Right lobe of liver (tissue), 6 donors: ENCODE results near the gene APLP2. TPM values are rescaled to one million over a fixed set of nuclear protein-coding genes. Genes with fewer than 3 reads are reported as not detected.
"Not testable (repeated sequence)": the region's sequence is repeated elsewhere in the genome, so short reads cannot be mapped to it uniquely, and the experiment has no call there.

ENCODE experiments used
- ATAC-seq, 4 donors: fragments of 200-7000 bp; cut with Tn5 transposase; one replicate each; pipeline ENCODE4 v1.9.1; 2020; ENCODE audit warnings: mild to moderate bottlenecking in 4 of 4, moderate library complexity in 4 of 4
- DNase-seq, 3 donors: peaks; one replicate each; pipeline ENCODE4 v3.0.0-alpha.2; 2020
- H3K27ac ChIP-seq, 3 donors: fragments of 200-600 bp; one replicate each; pipeline ENCODE4 v1.8.0; 2022
- H3K27me3 ChIP-seq, 2 donors: fragments of 200-600 bp; one replicate each; pipeline ENCODE4 v1.8.0; 2022
- H3K36me3 ChIP-seq, 4 donors: fragments of 200-600 bp; sonication (generic) in 1 of 4; one replicate each; pipeline versions ENCODE4 v1.5.1 to v1.8.0; 2017 to 2022; ENCODE audit warnings: control low read depth in 1 of 4
- H3K4me1 ChIP-seq, 4 donors: fragments of 200-600 bp; sonication (generic) in 1 of 4; one replicate each; pipeline versions ENCODE4 v1.5.1 to v1.8.0; 2017 to 2022; ENCODE audit warnings: control low read depth in 1 of 4
- H3K4me3 ChIP-seq, 3 donors: fragments of 200-600 bp; one replicate each; pipeline ENCODE4 v1.8.0; 2022
- H3K9me3 ChIP-seq, 4 donors: fragments of 200-600 bp; sonication (generic) in 1 of 4; one replicate each; pipeline versions ENCODE4 v1.5.1 to v1.8.0; 2017 to 2022; ENCODE audit warnings: control low read depth in 1 of 4
- POLR2A ChIP-seq: fragments of 450-650 bp; IDR thresholded peaks from one replicate; pipeline ENCODE4 v1.6.1; 2017; ENCODE audit warnings: antibody characterized with exemption, mild to moderate bottlenecking
- WGBS: methylation state at CpG from one replicate; pipeline ENCODE4 v1.1.6; 2018; ENCODE audit warnings: low coverage, low lambda C conversion rate; ENCODE audit not compliant: insufficient coverage; ENCODE audit errors: missing lambda C conversion rate; 5-methylcytosine and 5-hydroxymethylcytosine counted together
- intact Hi-C, 2 donors: fragments of 100-400 bp; cut with DNase I; formaldehyde crosslinking; loops; one replicate each; pipeline versions ENCODE4 v1.11.2 to v1.14.1; 2022
- small RNA-seq, 2 experiments: library from RNA; depleted of rRNA; stranded (forward); fragments of <200 nt; gene quantifications; one replicate each; pipeline ENCODE3, GENCODE V24; 2016
- total RNA-seq, 6 experiments: library from RNA; depleted of rRNA in 2 of 6; stranded (reverse); fragments of >200 nt in 2 of 6; fragmentation: NEBNext Ultra II Directional in 3 of 6; extraction: Animal tissue kit (Norgen Biotek cat#: 25700) in 3 of 6; gene quantifications; one replicate each; pipeline versions ENCODE4 v1.1.0 to v1.2.4, GENCODE V29; 2016 to 2023
- TF ChIP-seq, protein P1 (sequence below), 4 donors: fragments of 200-600 bp in 3 of 4; fragments of 450-650 bp in 1 of 4; IDR thresholded peaks; one replicate each; pipeline versions ENCODE4 v1.5.1 to v1.8.0; 2016 to 2022; ENCODE audit warnings: antibody characterized with exemption in 4 of 4, mild to moderate bottlenecking in 2 of 4
- donor health status: DM: no; HTN: yes; CAD: no.
- donor health status: DM: no; HTN: no; CAD: no.
- donor health status: DM: no; HTN: no; CAD: no.
- donor health status: DM: no; HTN: yes; CAD: no.
- donor health status: DM: no; HTN: yes; CAD: no.

APLP2 gene
- total RNA-seq, 6 experiments from 2014 or later: 184 to 255 (median 252) TPM

DNA sequence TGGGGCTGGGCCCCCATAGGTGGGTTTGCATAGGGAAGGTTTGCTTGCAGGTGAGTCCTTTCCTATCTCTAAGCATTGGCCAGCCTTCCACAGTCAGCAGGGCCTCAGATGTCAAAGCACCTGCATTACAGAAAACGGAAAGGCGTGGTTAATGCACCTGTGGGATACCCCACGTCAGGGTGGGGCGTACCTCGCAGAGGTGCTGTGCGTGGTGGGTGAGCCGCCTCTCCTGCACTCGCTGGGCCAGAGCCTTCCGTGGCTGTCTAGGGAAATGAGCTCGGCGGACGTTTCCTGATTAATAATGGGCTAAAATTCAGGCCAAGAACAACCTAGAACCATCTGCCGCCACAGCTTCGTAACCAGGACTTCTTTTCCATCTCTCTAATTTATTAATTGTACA lies 122.2 kb downstream of the APLP2 start:
- no peaks in the 10 kb centered on the region for H3K36me3 ChIP-seq
- no peaks in the 10 kb centered on the region for H3K27me3 ChIP-seq
- H3K4me1 ChIP-seq: peaks cover 0 to 16% (median 5%) of the 10 kb centered on the region in 4 donors
- no peak for DNase-seq
- no peak for TF ChIP-seq POLR2A
- TF ChIP-seq, protein P1, sequence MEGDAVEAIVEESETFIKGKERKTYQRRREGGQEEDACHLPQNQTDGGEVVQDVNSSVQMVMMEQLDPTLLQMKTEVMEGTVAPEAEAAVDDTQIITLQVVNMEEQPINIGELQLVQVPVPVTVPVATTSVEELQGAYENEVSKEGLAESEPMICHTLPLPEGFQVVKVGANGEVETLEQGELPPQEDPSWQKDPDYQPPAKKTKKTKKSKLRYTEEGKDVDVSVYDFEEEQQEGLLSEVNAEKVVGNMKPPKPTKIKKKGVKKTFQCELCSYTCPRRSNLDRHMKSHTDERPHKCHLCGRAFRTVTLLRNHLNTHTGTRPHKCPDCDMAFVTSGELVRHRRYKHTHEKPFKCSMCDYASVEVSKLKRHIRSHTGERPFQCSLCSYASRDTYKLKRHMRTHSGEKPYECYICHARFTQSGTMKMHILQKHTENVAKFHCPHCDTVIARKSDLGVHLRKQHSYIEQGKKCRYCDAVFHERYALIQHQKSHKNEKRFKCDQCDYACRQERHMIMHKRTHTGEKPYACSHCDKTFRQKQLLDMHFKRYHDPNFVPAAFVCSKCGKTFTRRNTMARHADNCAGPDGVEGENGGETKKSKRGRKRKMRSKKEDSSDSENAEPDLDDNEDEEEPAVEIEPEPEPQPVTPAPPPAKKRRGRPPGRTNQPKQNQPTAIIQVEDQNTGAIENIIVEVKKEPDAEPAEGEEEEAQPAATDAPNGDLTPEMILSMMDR (IDR thresholded peaks at IDR 0.05): no peak
- H3K9me3 ChIP-seq: no peaks in the 10 kb centered on the region
- WGBS: 93% methylated on average over 3 of the region's 14 CpGs
- H3K4me3 ChIP-seq: no peak overlapping the region
- peak overlapping the region in 1 of 3 donors; percentile 18 for H3K27ac ChIP-seq
- intact Hi-C loops: no loop called here
- ATAC-seq: no peak

DNA sequence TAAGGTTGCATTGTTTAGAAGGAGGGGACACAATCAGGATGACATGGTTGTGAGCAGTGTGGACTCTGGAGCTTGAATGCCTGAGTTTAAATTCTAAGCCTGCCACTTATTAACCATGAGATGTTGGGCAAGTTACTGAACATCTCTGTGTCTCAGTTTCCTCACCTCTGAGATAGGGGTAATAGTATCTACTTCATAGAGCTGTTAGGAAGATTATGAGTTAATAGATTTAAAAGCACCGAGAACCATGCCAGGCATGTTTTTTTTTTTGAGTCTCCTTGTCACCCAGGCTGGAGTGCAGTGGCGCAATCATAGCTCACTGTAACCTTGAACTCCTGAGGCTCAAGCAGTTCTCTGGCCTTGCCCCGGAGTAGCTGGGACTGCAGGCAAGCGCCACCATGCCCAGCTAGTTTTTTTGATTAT lies 123.2 kb downstream of the APLP2 start:
- Histone ChIP-seq H3K9me3 (no peaks in the 10 kb centered on the region), H3K36me3 (no peaks in the 10 kb centered on the region), H3K27me3 (no peaks in the 10 kb centered on the region), H3K4me3 (no peak overlapping the region), H3K27ac (peak overlapping the region in 1 of 3 donors; percentile 36), H3K4me1 (peaks cover 0 to 16% (median 5%) of the 10 kb centered on the region in 4 donors)
- TF ChIP-seq POLR2A: no peak
- TF ChIP-seq, protein P1 (IDR thresholded peaks at IDR 0.05): no peak
- intact Hi-C loops: no loop called here
- ATAC-seq (peak; percentile 66 to 82 (median 79)), DNase-seq (no peak)
- 27% methylated on average over 4 of the region's 4 CpGs for WGBS

DNA sequence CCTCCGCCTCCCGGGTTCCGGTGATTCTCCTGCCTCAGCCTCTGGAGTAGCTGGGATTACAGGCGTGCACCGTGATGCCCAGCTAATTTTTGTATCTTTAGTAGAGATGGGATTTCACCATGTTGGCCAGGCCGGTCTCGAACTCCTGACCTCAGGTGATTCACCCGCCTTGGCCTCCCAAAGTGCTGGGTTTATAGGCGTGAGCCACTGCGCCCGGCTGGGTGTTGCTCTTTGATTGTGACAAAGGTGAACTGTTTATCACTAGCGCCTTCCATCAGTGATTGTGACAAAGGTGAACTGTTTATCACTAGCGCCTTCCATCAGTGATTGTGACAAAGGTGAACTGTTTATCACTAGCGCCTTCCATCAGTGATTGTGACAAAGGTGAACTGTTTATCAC lies 123.9 kb downstream of the APLP2 start:
- H3K4me3 ChIP-seq, DNase-seq, intact Hi-C loops, H3K27ac ChIP-seq, H3K36me3 ChIP-seq, ATAC-seq, H3K27me3 ChIP-seq, H3K9me3 ChIP-seq: not testable (repeated sequence)
- peaks cover 0 to 16% (median 5%) of the 10 kb centered on the region in 4 donors for H3K4me1 ChIP-seq
- WGBS: 76% methylated on average over 7 of the region's 14 CpGs

Small RNA genes within 50 kb of the gene (small RNA-seq; reads per million reads assigned to genes)
- gene RF00015 (0 reads per million in 2 experiments), gene RPL34P21 (0 reads per million in 2 experiments)

Other genes starting within 250 kb of the APLP2 start
- gene NFRKB, start 174.3 kb upstream of the APLP2 start, total RNA-seq: 10 to 100 TPM in 5 of 6 experiments, 1 to 10 TPM in 1; 9.5 to 15.0 (median 11.4) TPM
- gene PRDM10, start 67.1 kb upstream of the APLP2 start, total RNA-seq: 1 to 10 TPM; 3.4 to 6.8 (median 4.4) TPM
- gene ST14, start 89.9 kb downstream of the APLP2 start, total RNA-seq: 10 to 100 TPM in 3 of 6 experiments, 1 to 10 TPM in 3; 2.5 to 16.7 (median 10.8) TPM
- 10 to 100 TPM; 16.3 to 22.4 (median 18.4) TPM for gene ZBTB44, start 245.0 kb downstream of the APLP2 start, total RNA-seq